Measurements from ENCODE around the gene PKP3.
"Not testable (repeated sequence)": the region's sequence is repeated elsewhere in the genome, so short reads cannot be mapped to it uniquely, and the experiment has no call there.

Gene PKP3

DNA sequence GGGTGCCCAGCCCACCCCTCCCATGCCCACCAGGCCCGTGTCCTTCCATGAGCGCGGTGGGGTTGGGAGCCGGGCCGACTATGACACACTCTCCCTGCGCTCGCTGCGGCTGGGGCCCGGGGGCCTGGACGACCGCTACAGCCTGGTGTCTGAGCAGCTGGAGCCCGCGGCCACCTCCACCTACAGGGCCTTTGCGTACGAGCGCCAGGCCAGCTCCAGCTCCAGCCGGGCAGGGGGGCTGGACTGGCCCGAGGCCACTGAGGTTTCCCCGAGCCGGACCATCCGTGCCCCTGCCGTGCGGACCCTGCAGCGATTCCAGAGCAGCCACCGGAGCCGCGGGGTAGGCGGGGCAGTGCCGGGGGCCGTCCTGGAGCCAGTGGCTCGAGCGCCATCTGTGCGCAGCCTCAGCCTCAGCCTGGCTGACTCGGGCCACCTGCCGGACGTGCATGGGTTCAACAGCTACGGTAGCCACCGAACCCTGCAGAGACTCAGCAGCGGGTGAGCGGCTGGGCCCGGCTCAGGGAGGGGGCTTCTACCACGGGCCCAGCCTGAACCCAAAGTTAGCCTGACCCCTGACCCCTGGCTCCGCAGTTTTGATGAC, 3.0 kb downstream of the PKP3 start:
- peak; percentile 34 for DNase-seq

DNA sequence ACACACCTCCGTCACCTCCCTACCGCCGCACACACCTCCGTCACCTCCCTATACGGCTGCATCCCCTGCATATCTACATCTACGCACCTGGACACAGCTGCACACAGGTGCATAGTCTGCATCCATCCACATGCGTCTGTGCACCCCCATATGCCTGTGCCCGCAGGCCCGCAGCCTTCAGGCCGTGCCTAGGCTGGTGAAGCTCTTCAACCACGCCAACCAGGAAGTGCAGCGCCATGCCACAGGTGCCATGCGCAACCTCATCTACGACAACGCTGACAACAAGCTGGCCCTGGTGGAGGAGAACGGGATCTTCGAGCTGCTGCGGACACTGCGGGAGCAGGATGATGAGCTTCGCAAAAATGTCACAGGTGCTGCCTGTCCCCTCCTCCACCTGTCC, 4.8 kb downstream of the PKP3 start:
- no peak for DNase-seq

DNA sequence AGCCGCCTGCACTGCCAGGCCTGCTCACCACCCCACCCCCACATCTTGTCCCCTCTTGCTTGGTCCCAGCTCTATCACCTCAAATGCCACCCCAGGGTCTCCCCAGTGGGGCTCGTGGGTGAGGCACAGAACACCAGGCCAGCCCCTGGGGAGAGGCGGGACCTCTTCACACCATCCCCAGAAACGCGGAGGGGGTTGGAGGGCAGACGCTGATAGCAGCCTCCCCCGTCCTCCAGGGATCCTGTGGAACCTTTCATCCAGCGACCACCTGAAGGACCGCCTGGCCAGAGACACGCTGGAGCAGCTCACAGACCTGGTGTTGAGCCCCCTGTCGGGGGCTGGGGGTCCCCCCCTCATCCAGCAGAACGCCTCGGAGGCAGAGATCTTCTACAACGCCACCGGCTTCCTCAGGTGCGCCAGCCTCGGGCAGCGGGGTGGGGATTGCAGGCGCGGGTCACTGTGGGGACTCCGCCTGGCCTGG, 5.8 kb downstream of the PKP3 start:
- DNase-seq = no peak

DNA sequence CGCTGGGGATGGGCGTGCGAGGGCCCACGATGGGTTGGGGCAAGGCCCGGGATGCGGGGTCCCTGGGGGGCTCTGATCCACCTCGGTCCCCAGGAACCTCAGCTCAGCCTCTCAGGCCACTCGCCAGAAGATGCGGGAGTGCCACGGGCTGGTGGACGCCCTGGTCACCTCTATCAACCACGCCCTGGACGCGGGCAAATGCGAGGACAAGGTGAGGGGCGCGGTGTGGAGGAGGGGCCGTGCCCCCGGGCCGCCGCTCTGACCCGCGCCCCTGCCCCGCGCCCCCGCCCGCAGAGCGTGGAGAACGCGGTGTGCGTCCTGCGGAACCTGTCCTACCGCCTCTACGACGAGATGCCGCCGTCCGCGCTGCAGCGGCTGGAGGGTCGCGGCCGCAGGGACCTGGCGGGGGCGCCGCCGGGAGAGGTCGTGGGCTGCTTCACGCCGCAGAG, 6.3 kb downstream of the PKP3 start:
- no peak for DNase-seq

DNA sequence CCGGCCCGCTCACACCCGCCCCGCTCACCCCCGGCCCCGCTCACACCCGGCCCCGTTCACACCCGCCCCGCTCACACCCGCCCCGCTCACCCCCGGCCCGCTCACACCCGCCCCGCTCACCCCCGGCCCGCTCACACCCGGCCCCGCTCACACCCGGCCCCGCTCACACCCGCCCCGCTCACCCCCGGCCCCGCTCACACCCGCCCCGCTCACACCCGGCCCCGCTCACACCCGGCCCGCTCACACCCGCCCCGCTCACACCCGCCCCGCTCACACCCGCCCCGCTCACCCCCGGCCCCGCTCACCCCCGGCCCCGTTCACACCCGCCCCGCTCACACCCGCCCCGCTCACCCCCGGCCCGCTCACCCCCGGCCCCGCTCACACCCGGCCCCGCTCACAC, 7.2 kb downstream of the PKP3 start:
- not testable (repeated sequence) for DNase-seq

DNA sequence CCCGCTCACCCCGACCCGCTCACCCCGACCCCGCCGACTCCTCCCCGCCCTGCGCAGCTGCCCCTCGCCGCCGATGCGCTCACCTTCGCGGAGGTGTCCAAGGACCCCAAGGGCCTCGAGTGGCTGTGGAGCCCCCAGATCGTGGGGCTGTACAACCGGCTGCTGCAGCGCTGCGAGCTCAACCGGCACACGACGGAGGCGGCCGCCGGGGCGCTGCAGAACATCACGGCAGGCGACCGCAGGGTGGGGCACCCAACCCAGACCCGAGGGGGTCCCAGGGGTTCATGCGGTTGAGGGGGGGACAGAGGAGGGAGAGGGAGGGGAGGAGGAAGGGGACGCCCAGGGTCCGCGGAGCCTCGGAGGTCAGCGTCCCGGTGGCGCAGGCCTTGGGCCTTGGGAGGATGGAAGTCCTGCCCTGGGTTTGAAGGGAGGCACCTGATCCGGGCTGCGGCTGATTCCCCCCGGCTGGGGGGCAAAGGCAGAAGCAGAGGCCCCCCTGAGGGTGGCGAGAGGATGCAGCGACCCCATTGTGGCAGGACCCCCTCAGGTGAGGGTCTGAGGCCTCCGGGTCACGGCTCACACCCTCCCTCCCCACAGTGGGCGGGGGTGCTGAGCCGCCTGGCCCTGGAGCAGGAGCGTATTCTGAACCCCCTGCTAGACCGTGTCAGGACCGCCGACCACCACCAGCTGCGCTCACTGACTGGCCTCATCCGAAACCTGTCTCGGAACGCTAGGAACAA, 9.2 kb downstream of the PKP3 start:
- DNase-seq = no peak

DNA sequence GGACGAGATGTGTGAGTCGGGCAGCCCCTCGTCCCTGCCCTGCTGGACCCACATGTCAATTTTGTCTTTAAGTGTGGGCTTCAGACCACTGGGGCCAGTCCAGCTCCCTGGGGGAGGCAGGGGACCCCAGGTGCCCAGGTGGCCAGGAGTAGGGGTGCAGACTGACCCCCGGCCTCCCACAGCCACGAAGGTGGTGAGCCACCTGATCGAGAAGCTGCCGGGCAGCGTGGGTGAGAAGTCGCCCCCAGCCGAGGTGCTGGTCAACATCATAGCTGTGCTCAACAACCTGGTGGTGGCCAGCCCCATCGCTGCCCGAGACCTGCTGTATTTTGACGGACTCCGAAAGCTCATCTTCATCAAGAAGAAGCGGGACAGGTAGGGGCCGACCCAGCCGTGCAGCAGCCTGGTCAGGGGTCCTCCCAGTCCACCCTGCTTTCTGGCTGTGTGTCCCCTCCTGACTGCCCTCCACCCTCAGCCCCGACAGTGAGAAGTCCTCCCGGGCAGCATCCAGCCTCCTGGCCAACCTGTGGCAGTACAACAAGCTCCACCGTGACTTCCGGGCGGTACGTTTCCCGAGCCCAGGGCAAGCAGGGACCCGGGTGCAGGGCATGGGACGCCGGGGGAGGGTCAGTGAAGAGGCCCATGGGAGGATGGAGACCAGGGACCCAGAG, 9.9 kb downstream of the PKP3 start:
- no peak for DNase-seq

DNA sequence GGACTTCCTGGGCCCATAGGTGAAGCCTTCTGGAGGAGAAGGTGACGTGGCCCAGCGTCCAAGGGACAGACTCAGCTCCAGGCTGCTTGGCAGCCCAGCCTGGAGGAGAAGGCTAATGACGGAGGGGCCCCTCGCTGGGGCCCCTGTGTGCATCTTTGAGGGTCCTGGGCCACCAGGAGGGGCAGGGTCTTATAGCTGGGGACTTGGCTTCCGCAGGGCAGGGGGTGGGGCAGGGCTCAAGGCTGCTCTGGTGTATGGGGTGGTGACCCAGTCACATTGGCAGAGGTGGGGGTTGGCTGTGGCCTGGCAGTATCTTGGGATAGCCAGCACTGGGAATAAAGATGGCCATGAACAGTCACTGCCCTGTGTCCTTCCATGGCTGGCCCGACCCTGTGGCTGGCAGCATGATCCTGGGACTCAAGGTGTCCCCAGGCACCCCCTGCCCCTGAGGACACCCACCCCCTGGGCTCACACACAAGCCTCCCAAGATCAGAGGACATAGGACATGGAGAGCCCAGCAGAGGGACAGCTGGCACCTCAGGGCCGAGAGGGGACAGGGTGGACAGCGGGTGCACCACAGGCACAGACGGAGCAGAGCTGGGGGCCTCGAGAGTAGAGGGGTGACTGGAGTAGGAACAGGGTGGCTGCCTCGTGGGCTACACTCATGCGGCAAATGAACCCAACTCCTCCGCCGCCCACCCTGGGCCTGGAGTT, 10.7 kb downstream of the PKP3 start:
- no peak for DNase-seq

DNA sequence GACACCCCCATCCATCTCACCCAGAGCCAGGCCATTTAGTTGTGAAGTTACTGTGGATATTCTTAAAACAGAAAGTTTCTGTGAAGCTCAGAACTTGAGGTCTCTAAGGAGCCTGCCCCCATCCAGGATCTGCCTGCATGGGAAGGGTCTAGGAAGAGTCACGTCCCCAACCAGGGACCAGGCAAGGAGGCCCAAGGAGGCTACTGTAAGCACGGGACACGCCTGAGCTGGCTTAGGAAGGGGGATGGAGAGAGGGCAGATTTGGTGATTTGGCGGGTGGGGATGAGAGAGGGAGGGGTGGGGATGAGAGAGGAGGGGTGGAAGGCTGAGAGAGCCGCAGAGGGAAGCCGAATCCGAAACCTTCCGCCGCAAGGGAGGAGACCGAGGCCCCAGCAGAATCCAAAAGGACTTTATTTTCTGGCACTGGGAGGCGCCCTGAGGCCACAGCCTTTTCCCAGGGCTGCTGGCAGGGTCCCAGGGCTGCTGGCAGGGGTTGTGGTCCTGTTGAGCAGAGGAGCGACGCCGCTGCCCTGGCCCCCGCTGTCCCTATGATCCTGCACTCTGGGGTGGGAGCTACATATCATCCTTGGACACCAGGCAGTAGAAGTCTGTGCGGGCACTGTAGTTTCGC, 11.4 kb downstream of the PKP3 start:
- no peak for DNase-seq

DNA sequence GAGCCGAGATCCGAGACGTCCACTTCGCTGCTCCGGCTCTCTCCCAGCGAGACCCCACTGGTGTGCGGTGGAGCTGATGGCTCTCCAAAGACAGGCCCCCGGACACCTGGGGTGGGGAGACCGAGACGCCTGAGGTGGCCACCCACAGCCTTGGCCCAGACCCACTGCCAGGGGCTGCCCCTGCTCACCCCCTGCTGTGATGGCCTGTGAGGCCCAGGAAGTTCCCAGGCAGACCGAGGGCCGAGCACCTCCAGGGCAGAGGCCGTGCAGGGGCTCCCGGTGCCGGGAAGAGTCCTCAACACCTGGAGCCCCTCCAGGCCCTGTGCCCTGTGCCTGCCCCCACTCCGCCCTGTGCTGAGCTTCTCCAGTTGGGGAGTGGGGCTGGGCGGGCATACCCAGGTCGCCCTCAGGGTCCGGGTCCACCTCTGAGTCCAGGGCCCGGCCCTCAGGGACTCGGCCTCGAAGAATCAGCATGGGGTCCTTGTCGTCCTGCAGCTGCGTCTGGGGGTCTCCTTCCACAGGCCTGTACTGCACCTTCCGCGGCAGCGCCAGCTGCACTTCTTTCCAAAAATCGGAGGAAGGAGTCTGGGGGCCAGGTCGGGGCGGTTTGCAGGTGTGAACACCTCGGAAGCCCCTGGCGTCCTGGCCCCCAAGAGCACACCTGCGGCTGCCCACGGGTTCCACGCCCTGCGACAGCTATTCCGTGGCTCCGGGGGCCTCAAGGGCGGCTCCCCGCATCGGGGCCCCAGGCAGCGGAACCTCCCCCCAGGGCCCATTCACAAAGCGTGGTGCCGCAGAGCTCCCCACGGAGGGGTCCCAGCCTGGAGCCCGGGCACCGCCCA, 12.2 kb downstream of the PKP3 start:
- DNase-seq = no peak

DNA sequence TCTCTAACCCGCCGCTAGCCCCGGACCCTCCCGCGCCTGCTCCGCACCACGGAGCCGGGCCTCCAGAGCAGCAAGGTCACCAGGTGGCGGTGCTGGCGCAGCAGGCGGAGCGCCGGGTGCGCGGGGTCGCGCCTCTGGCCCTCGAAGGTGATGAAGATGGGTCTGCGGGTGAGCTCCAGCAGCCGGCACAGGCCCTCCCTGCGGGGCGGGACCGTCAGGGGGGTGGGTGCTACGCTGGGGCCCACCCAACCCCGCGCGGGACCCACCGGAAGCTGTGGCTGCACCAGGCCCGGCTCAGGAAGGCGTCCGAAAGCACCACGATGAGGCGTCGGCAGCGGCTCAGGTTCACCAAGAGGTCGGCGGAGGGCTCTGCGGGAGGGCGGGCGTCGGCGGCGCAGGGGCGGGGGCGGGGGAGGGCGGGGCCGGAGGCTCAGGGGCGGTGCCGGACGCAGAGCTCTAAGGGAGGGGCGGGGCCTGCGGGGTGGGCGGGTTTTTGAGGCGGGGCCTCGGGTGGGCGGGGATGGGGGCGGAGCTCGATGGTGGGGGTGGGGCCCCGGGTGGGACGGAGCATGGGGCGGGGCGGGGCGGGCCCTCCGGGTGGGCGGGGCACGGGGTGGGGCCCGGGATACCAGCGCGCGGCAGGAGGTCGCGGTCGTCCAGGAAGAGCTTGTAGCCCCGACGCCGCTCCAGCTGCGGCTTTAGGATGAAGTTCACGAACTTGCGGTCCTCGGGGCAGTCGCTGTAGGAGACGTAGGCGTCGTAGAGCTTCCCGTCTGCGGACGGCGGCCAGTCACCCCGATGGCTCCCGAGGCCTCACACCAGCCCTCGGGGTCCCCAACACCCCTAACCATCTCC, 13.0 kb downstream of the PKP3 start:
- DNase-seq = peak; percentile 89

DNA sequence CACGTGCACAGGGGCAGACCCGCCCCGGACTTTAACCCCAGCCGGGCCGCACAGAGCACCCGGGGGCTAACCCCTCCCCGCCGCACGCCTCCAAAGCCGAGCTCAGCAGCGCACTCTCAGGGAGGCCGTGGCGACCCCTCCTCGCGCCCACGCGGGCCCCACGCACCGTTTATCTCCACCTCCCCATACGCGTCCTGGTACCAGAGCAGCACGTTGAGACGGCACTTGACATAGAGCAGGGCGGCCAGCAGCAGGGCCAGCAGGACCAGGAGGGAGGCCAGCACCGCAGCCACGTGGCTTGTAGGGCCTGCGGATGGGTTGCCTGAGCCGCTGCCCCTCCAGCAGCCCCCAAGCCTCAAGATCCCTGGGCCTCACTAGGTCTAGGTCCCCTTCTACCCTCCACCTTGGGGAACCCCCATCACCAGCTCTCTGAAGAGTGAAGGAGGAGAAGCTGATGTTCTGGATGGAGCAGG, 13.7 kb downstream of the PKP3 start:
- peak; percentile 35 for DNase-seq

DNA sequence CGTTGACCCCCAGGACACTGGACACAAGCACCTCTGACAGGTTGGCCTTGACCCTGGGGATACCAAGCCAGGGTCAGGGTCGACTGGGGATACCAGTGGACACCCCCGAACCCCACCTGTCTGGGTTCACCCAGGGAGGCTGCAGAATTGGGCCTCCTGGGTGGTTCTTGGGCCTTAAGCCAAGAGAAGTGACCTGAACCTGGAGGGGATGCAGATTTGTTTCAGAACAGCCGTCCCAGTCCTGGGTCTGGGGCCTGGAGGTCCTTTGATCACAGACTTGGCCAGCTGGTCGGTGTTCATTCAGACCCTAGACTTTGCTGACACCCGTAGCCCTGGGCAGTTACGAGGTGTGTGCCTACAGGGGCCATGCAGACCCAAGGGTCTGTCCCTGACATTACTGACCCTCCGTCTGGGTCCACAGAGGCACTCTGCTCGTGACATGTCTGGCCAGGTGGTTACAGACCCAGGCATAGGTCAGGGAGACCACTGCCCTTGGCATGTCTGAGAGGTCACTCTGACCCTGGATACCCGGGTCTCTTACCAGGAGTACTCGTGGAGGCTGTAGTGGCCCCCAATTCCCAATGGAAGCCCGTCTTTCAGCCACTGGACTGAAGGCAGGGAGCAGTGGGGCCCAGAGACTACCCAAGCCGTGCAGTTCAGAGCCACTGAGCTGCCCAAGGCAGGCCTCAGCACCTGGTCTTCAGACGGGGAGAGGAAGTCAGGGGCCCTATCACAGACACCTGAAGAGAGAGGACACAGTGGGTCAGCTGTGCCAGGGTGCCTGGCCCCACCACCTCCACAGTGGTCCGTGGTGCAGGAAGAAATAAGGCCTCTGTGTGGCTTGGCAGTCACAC, 14.4 kb downstream of the PKP3 start:
- DNase-seq = no peak

DNA sequence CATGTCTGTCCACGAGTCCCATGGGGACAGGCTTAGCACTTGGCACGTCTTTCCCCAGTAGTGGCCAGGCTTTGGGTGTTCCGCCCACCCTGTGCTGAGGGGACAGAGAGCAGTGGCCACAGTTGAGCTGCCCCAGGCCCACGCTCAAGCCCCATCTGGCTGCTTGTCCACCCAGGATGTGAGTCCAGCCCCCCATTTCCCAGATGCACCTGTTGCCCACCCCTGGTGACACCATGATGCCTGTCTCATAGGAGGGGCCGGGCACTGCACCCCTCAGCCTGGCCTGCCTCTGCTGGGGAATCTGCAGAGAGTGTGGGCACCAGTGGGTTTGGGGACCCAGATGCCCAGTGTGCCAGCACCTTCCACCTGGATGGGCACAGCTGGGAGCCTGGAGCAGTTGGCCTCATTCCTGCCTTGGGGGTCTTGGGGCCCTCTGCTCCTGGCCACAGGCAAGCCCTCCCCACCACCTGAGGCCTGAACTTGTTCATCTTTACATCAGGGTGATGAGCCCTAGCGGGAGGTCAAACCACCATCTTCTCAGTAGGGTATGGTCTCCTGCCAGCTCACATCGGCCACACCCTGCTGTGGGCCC, 15.1 kb downstream of the PKP3 start:
- no peak for DNase-seq

DNA sequence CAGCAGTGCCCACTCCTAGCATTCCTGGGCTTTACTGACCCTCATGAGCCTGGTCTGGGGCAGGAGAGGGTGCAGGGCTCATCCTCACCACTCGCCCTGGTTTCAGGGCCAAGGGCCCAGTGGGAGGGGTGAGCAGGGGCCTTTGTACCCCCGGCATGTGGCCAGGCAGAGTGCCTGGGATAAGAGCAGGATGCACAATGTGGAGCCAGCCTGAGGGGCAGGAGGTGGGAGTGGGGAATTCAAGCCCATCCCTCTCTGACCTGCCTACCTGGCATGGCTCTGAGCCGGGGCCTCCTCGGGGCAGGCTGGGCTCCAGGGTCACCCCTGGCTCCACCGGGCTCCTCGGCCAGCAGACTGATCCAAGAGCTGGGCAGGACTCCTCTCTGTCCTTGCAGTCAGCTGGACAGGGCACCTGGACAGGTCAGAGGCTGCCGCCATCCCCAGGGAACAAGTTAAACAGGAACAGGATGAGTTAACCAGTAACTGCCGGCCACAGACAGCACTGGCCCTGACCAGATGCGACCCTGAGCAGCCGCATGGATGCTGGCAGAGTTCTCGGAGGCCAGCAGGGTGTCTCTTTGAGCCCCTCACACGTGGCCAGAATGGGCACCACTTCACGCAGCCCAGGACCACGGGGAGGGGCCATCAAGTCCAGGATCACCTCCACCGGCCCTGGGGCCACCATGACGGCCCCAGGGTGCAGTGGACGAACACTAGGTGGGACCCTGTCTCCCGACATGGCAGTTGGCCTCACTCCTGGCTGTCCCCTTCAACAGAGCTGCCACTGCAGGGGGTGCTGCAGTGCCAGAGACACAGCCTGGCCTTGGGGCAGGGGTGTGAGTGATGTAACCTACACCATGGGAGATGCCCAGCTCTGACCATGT, 15.8 kb downstream of the PKP3 start:
- DNase-seq = no peak

DNA sequence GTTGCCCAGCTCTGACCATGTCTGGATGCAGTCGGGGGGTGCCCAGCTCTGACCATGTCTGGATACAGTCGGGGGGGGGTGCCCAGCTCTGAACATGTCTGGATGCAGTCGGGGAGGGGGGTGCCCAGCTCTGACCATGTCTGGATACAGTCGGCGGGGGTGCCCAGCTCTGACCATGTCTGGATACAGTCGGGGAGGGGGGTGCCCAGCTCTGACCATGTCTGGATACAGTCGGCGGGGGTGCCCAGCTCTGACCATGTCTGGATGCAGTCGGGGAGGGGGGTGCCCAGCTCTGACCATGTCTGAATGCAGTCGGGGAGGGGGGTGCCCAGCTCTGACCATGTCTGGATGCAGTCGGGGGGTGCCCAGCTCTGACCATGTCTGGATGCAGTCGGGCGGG, 16.7 kb downstream of the PKP3 start:
- DNase-seq = not testable (repeated sequence)

DNA sequence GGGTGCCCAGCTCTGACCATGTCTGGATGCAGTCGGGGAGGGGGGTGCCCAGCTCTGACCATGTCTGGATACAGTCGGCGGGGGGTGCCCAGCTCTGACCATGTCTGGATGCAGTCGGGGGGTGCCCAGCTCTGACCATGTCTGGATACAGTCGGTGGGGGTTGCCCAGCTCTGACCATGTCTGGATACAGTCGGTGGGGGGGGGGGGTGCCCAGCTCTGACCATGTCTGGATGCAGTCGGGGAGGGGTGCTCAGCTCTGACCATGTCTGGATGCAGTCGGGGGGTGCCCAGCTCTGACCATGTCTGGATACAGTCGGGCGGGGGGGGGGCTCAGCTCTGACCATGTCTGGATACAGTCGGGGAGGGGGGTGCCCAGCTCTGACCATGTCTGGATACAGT, 17.5 kb downstream of the PKP3 start:
- DNase-seq = not testable (repeated sequence)

DNA sequence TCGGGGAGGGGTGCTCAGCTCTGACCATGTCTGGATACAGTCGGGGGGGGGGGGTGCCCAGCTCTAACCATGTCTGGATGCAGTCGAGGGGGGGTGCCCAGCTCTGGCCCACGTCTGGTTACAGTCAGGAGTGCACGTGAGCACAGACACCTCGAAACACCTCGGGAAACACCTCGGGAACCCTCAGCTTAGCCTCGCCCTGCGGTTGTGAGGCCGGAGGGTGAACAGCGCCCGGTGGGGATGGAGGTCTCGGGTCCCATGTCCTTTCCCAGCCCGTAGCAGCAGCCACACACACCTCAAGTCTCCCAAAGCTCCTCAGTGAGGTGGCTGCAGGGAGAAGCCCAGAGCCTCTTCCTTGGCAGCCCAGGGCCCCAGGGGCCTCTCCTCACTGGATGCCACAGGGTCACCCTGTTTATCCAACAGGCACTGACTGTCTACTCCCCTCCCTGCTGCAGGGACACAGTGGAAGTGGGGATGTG, 18.7 kb downstream of the PKP3 start:
- no peak for DNase-seq

Data from effector CD8-positive, alpha-beta T cell (primary cell).